OCI-M1 (cell line): Measurements from ENCODE around the gene EDAR.

ENCODE experiments used
- DNase-seq: peaks from one replicate; lab custom pipeline; 2025; lab: John Stamatoyannopoulos, UW

Gene EDAR

GRCh38 chr2:108853421-108853820 is 135.6 kb downstream of the EDAR start:
- no peak for DNase-seq

- DNase-seq = no peak
Observed at GRCh38 chr2:108852375-108852774, 136.6 kb downstream of the EDAR start.

- no peak for DNase-seq
Observed at GRCh38 chr2:108847000-108847399, 142.0 kb downstream of the EDAR start.

GRCh38 chr2:108845923-108846322 is 143.1 kb downstream of the EDAR start:
- DNase-seq = peak; percentile 22
